Choroid plexus epithelial cell (primary cell): Measurements from ENCODE around the gene ASIC4.

Source experiments
- DNase-seq: peaks from one replicate; pipeline ENCODE4 v3.0.0-alpha.2; 2010; ENCODE audit warnings: low read depth
- H3K4me3 ChIP-seq: 2 replicates; pipeline ENCODE4 v1.5.1; 2011; ENCODE audit warnings: low read depth, mild to moderate bottlenecking, control low read depth, low read length, moderate library complexity
- CTCF ChIP-seq: conservative IDR thresholded peaks from 2 replicates; pipeline ENCODE4 v1.5.1; 2011; ENCODE audit warnings: low read depth, mild to moderate bottlenecking, control low read depth, inconsistent platforms, low read length, moderate library complexity

The ASIC4 gene

GRCh38 chr2:219570194-219570923 lies 56.1 kb downstream of the ASIC4 start:
- no peak for TF ChIP-seq CTCF
- H3K4me3 ChIP-seq = peak overlapping the region; percentile 82
- DNase-seq = no peak

- no peak for TF ChIP-seq CTCF
- DNase-seq = peak; percentile 34
- peak overlapping the region; percentile 82 for H3K4me3 ChIP-seq
These were observed 56.6 kb downstream of the ASIC4 start for GRCh38 chr2:219570924-219571310.

- H3K4me3 ChIP-seq = peak within 1 kb of the TSS; percentile 82
- no peak for TF ChIP-seq CTCF
- peak; percentile 70 for DNase-seq
These were observed 57.3 kb downstream of the ASIC4 start, which contains the start of gene OBSL1 for GRCh38 chr2:219571311-219572236. TSS of gene OBSL1 (minus strand) at chr2:219571539. CDS start at chr2:219571232, 307 bp downstream.

GRCh38 chr2:219572237-219573001 lies 58.1 kb downstream of the ASIC4 start, which contains the start of gene INHA:
TSS of gene INHA (plus strand) at chr2:219572310. CDS start at chr2:219572375, 65 bp downstream.
- peak within 1 kb of the TSS; percentile 82 for H3K4me3 ChIP-seq
- no peak for TF ChIP-seq CTCF
- DNase-seq = no peak

GRCh38 chr2:219573166-219573565 lies 58.9 kb downstream of the ASIC4 start:
- TF ChIP-seq CTCF = no peak
- H3K4me3 ChIP-seq = no peak overlapping the region
- no peak for DNase-seq

- no peak for DNase-seq
These were observed 60.4 kb downstream of the ASIC4 start for GRCh38 chr2:219574484-219575311.

More at GRCh38 chr2:219574484-219575311, 60.4 kb downstream of the ASIC4 start:
- TF ChIP-seq CTCF = no peak
- no peak overlapping the region for H3K4me3 ChIP-seq
